PC-3 (cell line): ENCODE results near the gene RASSF5. TPM values are rescaled to one million over a fixed set of nuclear protein-coding genes. Genes with fewer than 3 reads are reported as not detected.

Experiments
- ATAC-seq: fragments of 200-7000 bp; cut with Tn5 transposase; 2 replicates; pipeline ENCODE4 v1.9.1; 2020; ENCODE audit warnings: mild to moderate bottlenecking, moderate library complexity
- BruUV-seq: library from RNA; stranded (reverse); fragments of 400-500 nt; replicated peaks from 2 replicates; lab custom pipeline; 2021; lab: Mats Ljungman, UMichigan
- CTCF ChIA-PET: fragments of 300-600 bp; sonication (Branson Sonifier 250); formaldehyde crosslinking; loops from one replicate; lab custom pipeline; 2022; ENCODE audit warnings: antibody characterized with exemption; lab: Charles Lee
- POLR2A ChIA-PET: fragments of 300-600 bp; sonication (Branson Sonifier 250); formaldehyde crosslinking; loops from one replicate; lab custom pipeline; 2022; ENCODE audit warnings: antibody characterized with exemption; ENCODE audit not compliant: unreplicated experiment; lab: Charles Lee
- DNase-seq: peaks from one replicate; pipeline ENCODE4 v3.0.0-alpha.2; 2015
- H2AFZ ChIP-seq: fragments of 300-600 bp; sonication (generic); 2 replicates; pipeline ENCODE4 v1.6.0; 2016; ENCODE audit warnings: antibody characterized with exemption, low read length
- H3F3A ChIP-seq: fragments of 300-600 bp; sonication (generic); one replicate; pipeline ENCODE4 v1.6.0; 2017; ENCODE audit warnings: antibody characterized with exemption, low read length, control low read depth, mild to moderate bottlenecking; ENCODE audit not compliant: unreplicated experiment
- H3K27ac ChIP-seq: fragments of 300-600 bp; sonication (generic); 2 replicates; pipeline ENCODE4 v1.5.1; 2016; ENCODE audit warnings: mild to moderate bottlenecking, low read length
- H3K27me3 ChIP-seq: fragments of 300-600 bp; sonication (generic); 2 replicates; pipeline ENCODE4 v1.6.1; 2016; ENCODE audit warnings: low read length, mixed read lengths
- H3K36me3 ChIP-seq: fragments of 300-600 bp; sonication (generic); 2 replicates; pipeline ENCODE4 v1.6.1; 2016; ENCODE audit warnings: low read depth, mixed run types, low read length, mixed read lengths
- H3K4me1 ChIP-seq: fragments of 300-600 bp; sonication (generic); 2 replicates; pipeline ENCODE4 v1.5.1; 2016; ENCODE audit warnings: low read length; ENCODE audit not compliant: insufficient read depth
- H3K4me2 ChIP-seq: fragments of 300-600 bp; sonication (generic); 2 replicates; pipeline ENCODE4 v1.6.0; 2016; ENCODE audit warnings: low read length
- H3K4me3 ChIP-seq: fragments of 300-600 bp; sonication (generic); 2 replicates; pipeline ENCODE4 v1.5.1; 2016; ENCODE audit warnings: mild to moderate bottlenecking, low read length, mixed read lengths
- H3K79me2 ChIP-seq: fragments of 300-600 bp; sonication (generic); 2 replicates; pipeline ENCODE4 v1.6.1; 2017; ENCODE audit warnings: low read length, mixed read lengths
- H3K9ac ChIP-seq: fragments of 300-600 bp; sonication (generic); 2 replicates; pipeline ENCODE4 v1.6.0; 2016; ENCODE audit warnings: mild to moderate bottlenecking, low read length
- H3K9me2 ChIP-seq: fragments of 300-600 bp; sonication (generic); replicated peaks from 2 replicates; pipeline ENCODE4 v1.6.1; 2016; ENCODE audit warnings: mixed run types, low read length, mixed read lengths
- H3K9me3 ChIP-seq: fragments of 300-600 bp; sonication (generic); 2 replicates; pipeline ENCODE4 v1.6.1; 2016; ENCODE audit warnings: low read length, mixed read lengths
- H4K20me1 ChIP-seq: fragments of 300-600 bp; sonication (generic); 2 replicates; pipeline ENCODE4 v1.6.1; 2016; ENCODE audit warnings: low read length, mixed read lengths
- CTCF ChIP-seq: fragments of 300-600 bp; sonication (generic); conservative IDR thresholded peaks from 2 replicates; pipeline ENCODE4 v1.5.1; 2017; ENCODE audit warnings: antibody characterized with exemption, low read depth, mild to moderate bottlenecking, low read length
- EZH2 ChIP-seq: fragments of 300-600 bp; sonication (generic); IDR thresholded peaks from one replicate; pipeline ENCODE4 v1.6.1; 2017; ENCODE audit warnings: antibody characterized with exemption, mild to moderate bottlenecking, low read length; ENCODE audit not compliant: unreplicated experiment
- EZH2phosphoT487 ChIP-seq: fragments of 300-600 bp; sonication (generic); IDR thresholded peaks from 2 replicates; pipeline ENCODE4 v1.6.1; 2018; ENCODE audit warnings: mild to moderate bottlenecking, antibody characterized with exemption, low read length, borderline replicate concordance
- intact Hi-C: fragments of 100-400 bp; cut with micrococcal nuclease; formaldehyde crosslinking; loops from 2 replicates; pipeline ENCODE4 v1.9.0; 2023
- total RNA-seq: library from RNA; depleted of rRNA; stranded (reverse); fragments of >200 nt; gene quantifications from 2 replicates; pipeline ENCODE4 v1.2.3, GENCODE V29; 2014

The RASSF5 gene
- total RNA-seq, 1 experiment from 2014 or later: 15.5 TPM

DNA sequence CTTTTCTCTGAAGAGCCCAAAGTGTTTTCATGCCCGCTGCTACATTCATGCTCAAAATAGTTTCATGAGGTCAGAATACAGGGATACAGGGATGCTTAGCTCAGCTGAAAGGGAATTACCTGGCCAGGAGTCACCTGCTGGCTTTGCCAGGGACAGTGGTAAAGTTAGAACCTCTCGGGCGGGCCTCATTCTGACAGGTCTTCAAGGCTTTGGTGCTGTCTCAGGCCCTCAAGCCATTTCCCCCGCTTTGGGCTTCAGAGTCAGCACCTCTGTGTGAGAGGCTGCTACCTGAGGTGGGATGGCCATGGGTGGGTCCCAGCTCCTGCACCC, 5.5 kb downstream of the RASSF5 start:
- Histone ChIP-seq H3K4me1 (peaks cover 45% of the 10 kb centered on the region), H3K27ac (peak overlapping the region; percentile 78), H3K9ac (peak overlapping the region; percentile 37; the same call in 1 of the 2 replicates), H3F3A (peaks cover 4% of the 10 kb centered on the region), H3K79me2 (no peaks in the 10 kb centered on the region), H3K9me2 (no peaks in the 10 kb centered on the region), H3K9me3 (no peaks in the 10 kb centered on the region), H3K27me3 (no peaks in the 10 kb centered on the region), H3K4me3 (peak overlapping the region; percentile 28; the same call in 1 of the 2 replicates), H3K4me2 (peak overlapping the region; percentile 77), H2AFZ (no peak overlapping the region), H3K36me3 (no peaks in the 10 kb centered on the region), H4K20me1 (no peaks in the 10 kb centered on the region)
- ATAC-seq (peak; percentile 4), DNase-seq (peak; percentile 39)
- TF ChIP-seq EZH2phosphoT487: no peak
- TF ChIP-seq CTCF: no peak
- TF ChIP-seq EZH2: no peak
- POLR2A ChIA-PET: no interaction called here
- BruUV-seq: TSS peak; percentile 40
- intact Hi-C loops: loop anchor here (1.0 kb wide), 1 partner anchor 44 kb away; no protein-coding TSS in a partner anchor
- CTCF ChIA-PET: interaction anchor here (0.6 kb wide), 2 partner anchors 62 to 71 kb away, joined by 3 read pairs; no protein-coding TSS in a partner anchor

GRCh38 chr1:206513312-206514111, 6.2 kb downstream of the RASSF5 start:
- no peak for TF ChIP-seq EZH2
- peak; percentile 98 for DNase-seq
- Histone ChIP-seq H2AFZ (peak overlapping the region; percentile 65), H3K27ac (peak overlapping the region; percentile 78), H3K9me3 (no peaks in the 10 kb centered on the region), H4K20me1 (no peaks in the 10 kb centered on the region), H3K4me1 (peaks cover 38% of the 10 kb centered on the region), H3K36me3 (no peaks in the 10 kb centered on the region), H3F3A (peaks cover 4% of the 10 kb centered on the region), H3K9ac (peak overlapping the region; percentile 37), H3K27me3 (no peaks in the 10 kb centered on the region), H3K4me2 (peak overlapping the region; percentile 77), H3K79me2 (no peaks in the 10 kb centered on the region), H3K4me3 (peak overlapping the region; percentile 28; the same call in 1 of the 2 replicates), H3K9me2 (no peaks in the 10 kb centered on the region)
- ChIA-PET CTCF (interaction anchor here (0.5 to 0.6 kb wide), 3 partner anchors 31 to 70 kb away, joined by 3 read pairs; no protein-coding TSS in a partner anchor), POLR2A (interaction anchor here (0.6 kb wide), 1 partner anchor 17 kb away, joined by 3 read pairs; no protein-coding TSS in a partner anchor)
- peak; percentile 93 for ATAC-seq
- intact Hi-C loops: loop anchor here (1.0 kb wide), 1 partner anchor 44 kb away; no protein-coding TSS in a partner anchor
- no TSS peak for BruUV-seq

DNA sequence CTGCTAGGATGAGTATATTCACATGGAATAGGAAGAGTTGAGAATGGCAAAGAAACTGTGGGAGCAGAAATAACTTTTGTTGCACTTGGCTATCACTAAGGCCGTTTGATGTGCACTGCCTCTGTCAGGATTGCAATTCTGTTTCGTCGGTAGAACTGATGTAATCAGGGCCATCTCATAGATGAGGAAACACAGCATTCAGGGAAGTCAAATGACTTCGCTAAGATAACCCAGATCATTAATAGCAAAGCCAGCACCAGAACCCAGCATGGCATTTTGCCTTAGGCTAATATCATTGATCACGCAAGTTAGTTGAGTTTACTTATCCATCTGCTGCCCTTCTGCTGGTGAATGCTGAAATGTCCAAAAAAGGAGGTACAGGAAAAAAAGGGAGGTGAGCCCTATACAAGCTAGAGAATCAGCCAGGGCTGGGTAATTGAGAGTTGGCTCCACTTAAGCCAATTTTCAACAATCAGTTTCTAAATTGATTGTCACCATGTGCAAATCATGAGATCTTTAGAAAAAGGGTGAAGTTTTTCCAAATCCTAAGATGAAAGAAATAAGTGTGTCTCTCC, 7.6 kb downstream of the RASSF5 start:
- POLR2A ChIA-PET: no interaction called here
- intact Hi-C loops: no loop called here
- Histone ChIP-seq H3K4me2 (0 out of 2 replicates have a peak overlapping the region, but pooled peaks have one; percentile 77), H3K9ac (no peak overlapping the region), H3K4me3 (no peak overlapping the region), H2AFZ (no peak overlapping the region), H3F3A (peaks cover 4% of the 10 kb centered on the region), H3K79me2 (no peaks in the 10 kb centered on the region), H3K27ac (no peak overlapping the region), H3K27me3 (no peaks in the 10 kb centered on the region), H3K4me1 (peaks cover 33% of the 10 kb centered on the region), H3K9me3 (no peaks in the 10 kb centered on the region), H3K36me3 (no peaks in the 10 kb centered on the region), H3K9me2 (no peaks in the 10 kb centered on the region), H4K20me1 (no peaks in the 10 kb centered on the region)
- CTCF ChIA-PET: interaction anchor here (1.0 kb wide), 1 partner anchor 98 kb away, joined by 7 read pairs; no protein-coding TSS in a partner anchor
- DNase-seq: no peak
- TF ChIP-seq EZH2 (no peak), CTCF (no peak), EZH2phosphoT487 (no peak)
- BruUV-seq: no TSS peak
- no peak for ATAC-seq
